ENCODE measurements around the gene SKAP1. TPM values are rescaled to one million over a fixed set of nuclear protein-coding genes. Genes with fewer than 3 reads are reported as not detected.

SKAP1 gene
- total RNA-seq, 4 donors from 2014 or later = 1.2 to 6.4 (median 4.9) TPM; not detected in 1

GRCh38 chr17:48202959-48203358, 227.1 kb downstream of the SKAP1 start:
- no peak for DNase-seq
- H3K4me3 ChIP-seq = no peak overlapping the region
- intact Hi-C loops (cut with DNase I; ENCODE audit: low total_unique reads) = no loop called here
- in situ Hi-C loops (cut with MboI; ENCODE audit: low pct_ligation_motif_present in 1 of 4, low pct_unique_long_range_greater_than_20kb in 1 of 4, low sequenced_read_pairs in 3 of 4) = no loop called here
- no peak overlapping the region for H3K27ac ChIP-seq
- H3K9me3 ChIP-seq = no peaks in the 10 kb centered on the region
- no peaks in the 10 kb centered on the region for H3K36me3 ChIP-seq
- TF ChIP-seq POLR2AphosphoS5 (IDR thresholded peaks at IDR 0.05) = peak in 1 of 3 donors; percentile 9
- no peak for TF ChIP-seq CTCF (IDR thresholded peaks at IDR 0.05)
- no peaks in the 10 kb centered on the region for H3K27me3 ChIP-seq
- 28 to 34% methylated on average over 2 of the region's 2 CpGs for WGBS, 2 donors (ENCODE audit: low coverage in 1 of 2)
- peaks cover 0 to 20% (median 5%) of the 10 kb centered on the region in 4 donors for H3K4me1 ChIP-seq

GRCh38 chr17:48198950-48199541, 231.0 kb downstream of the SKAP1 start:
- DNase-seq = peak; percentile 41
- Histone ChIP-seq H3K4me3 (peak overlapping the region in 3 of 4 donors; percentile 17 to 44 (median 19)), H3K27me3 (no peaks in the 10 kb centered on the region), H3K4me1 (peaks cover 0 to 20% (median 5%) of the 10 kb centered on the region in 4 donors), H3K36me3 (no peaks in the 10 kb centered on the region), H3K27ac (peak overlapping the region; percentile 64 to 75 (median 74)), H3K9me3 (no peaks in the 10 kb centered on the region)
- 15 to 29% methylated on average over 6 of the region's 6 CpGs for WGBS, 2 donors (ENCODE audit: low coverage in 1 of 2)
- intact Hi-C loops (cut with DNase I; ENCODE audit: low total_unique reads) (no loop called here), in situ Hi-C loops (cut with MboI; ENCODE audit: low pct_ligation_motif_present in 1 of 4, low pct_unique_long_range_greater_than_20kb in 1 of 4, low sequenced_read_pairs in 3 of 4) (no loop called here)
- TF ChIP-seq CTCF (IDR thresholded peaks at IDR 0.05) (no peak), POLR2AphosphoS5 (IDR thresholded peaks at IDR 0.05) (peak in 2 of 3 donors; percentile 12 to 30), EP300 (IDR thresholded peaks at IDR 0.05; ENCODE audit: low read depth) (no peak), POLR2A (IDR thresholded peaks at IDR 0.05) (no peak)

GRCh38 chr17:48195910-48196309, 234.1 kb downstream of the SKAP1 start:
- intact Hi-C loops (cut with DNase I; ENCODE audit: low total_unique reads) = no loop called here
- no peaks in the 10 kb centered on the region for H3K9me3 ChIP-seq
- H3K36me3 ChIP-seq = no peaks in the 10 kb centered on the region
- no peaks in the 10 kb centered on the region for H3K27me3 ChIP-seq
- no peak overlapping the region for H3K27ac ChIP-seq
- no peak overlapping the region for H3K4me3 ChIP-seq
- in situ Hi-C loops (cut with MboI; ENCODE audit: low pct_ligation_motif_present in 1 of 4, low pct_unique_long_range_greater_than_20kb in 1 of 4, low sequenced_read_pairs in 3 of 4) = no loop called here
- TF ChIP-seq POLR2A (IDR thresholded peaks at IDR 0.05) (no peak), POLR2AphosphoS5 (IDR thresholded peaks at IDR 0.05) (no peak), EP300 (IDR thresholded peaks at IDR 0.05; ENCODE audit: low read depth) (no peak), CTCF (IDR thresholded peaks at IDR 0.05) (no peak)
- DNase-seq = no peak
- peaks cover 0 to 17% (median 5%) of the 10 kb centered on the region in 4 donors for H3K4me1 ChIP-seq

- in situ Hi-C loops (cut with MboI; ENCODE audit: low pct_ligation_motif_present in 1 of 4, low pct_unique_long_range_greater_than_20kb in 1 of 4, low sequenced_read_pairs in 3 of 4) (no loop called here), intact Hi-C loops (cut with DNase I; ENCODE audit: low total_unique reads) (no loop called here)
- DNase-seq = no peak
- WGBS, 2 donors (ENCODE audit: low coverage in 1 of 2) = 55 to 69% methylated on average over 5 of the region's 5 CpGs
- H3K4me3 ChIP-seq = no peak overlapping the region
- H3K36me3 ChIP-seq = no peaks in the 10 kb centered on the region
- H3K9me3 ChIP-seq = no peaks in the 10 kb centered on the region
- no peak overlapping the region for H3K27ac ChIP-seq
- peaks cover 0 to 7% (median 2%) of the 10 kb centered on the region in 4 donors for H3K4me1 ChIP-seq
- TF ChIP-seq POLR2AphosphoS5 (IDR thresholded peaks at IDR 0.05) (no peak), EP300 (IDR thresholded peaks at IDR 0.05; ENCODE audit: low read depth) (no peak), POLR2A (IDR thresholded peaks at IDR 0.05) (no peak)
- H3K27me3 ChIP-seq = no peaks in the 10 kb centered on the region
These were observed 235.9 kb downstream of the SKAP1 start for GRCh38 chr17:48194097-48194550.

GRCh38 chr17:48192321-48192731, 237.7 kb downstream of the SKAP1 start:
- 42 to 64% methylated on average over 2 to 4 of the region's 4 CpGs for WGBS, 2 donors (ENCODE audit: low coverage in 1 of 2)
- Histone ChIP-seq H3K4me3 (no peak overlapping the region), H3K36me3 (no peaks in the 10 kb centered on the region), H3K27ac (no peak overlapping the region), H3K27me3 (no peaks in the 10 kb centered on the region), H3K9me3 (no peaks in the 10 kb centered on the region), H3K4me1 (no peaks in the 10 kb centered on the region)
- in situ Hi-C loops (cut with MboI; ENCODE audit: low pct_ligation_motif_present in 1 of 4, low pct_unique_long_range_greater_than_20kb in 1 of 4, low sequenced_read_pairs in 3 of 4) = no loop called here
- intact Hi-C loops (cut with DNase I; ENCODE audit: low total_unique reads) = no loop called here
- no peak for DNase-seq
- no peak for TF ChIP-seq EP300 (IDR thresholded peaks at IDR 0.05; ENCODE audit: low read depth)
- no peak for TF ChIP-seq POLR2A (IDR thresholded peaks at IDR 0.05)
- no peak for TF ChIP-seq CTCF (IDR thresholded peaks at IDR 0.05)
- TF ChIP-seq POLR2AphosphoS5 (IDR thresholded peaks at IDR 0.05) = no peak
